HG02763 (cell line): ENCODE results near the gene TJP2.

Experiments
- ATAC-seq: cut with Tn5 transposase; IDR thresholded peaks from one replicate; pipeline ENCODE4 v1.9.1; 2021; ENCODE audit warnings: mild to moderate bottlenecking, moderate library complexity; ENCODE audit not compliant: unreplicated experiment

TJP2 gene

GRCh38 chr9:69173891-69174615 lies at the start of gene TJP2:
Gene TJP2, plus strand, starts transcription at chr9:69174277. Its CDS starts 96 bp downstream, at chr9:69174373.
- ATAC-seq = peak; percentile 50

- ATAC-seq = no peak
These were observed 43.3 kb upstream of the TJP2 start for GRCh38 chr9:69130456-69131441.

GRCh38 chr9:69131682-69132081 lies 42.4 kb upstream of the TJP2 start:
- no peak for ATAC-seq

- ATAC-seq = no peak
These were observed 41.7 kb upstream of the TJP2 start for GRCh38 chr9:69132361-69132760.

- ATAC-seq = no peak
These were observed 39.7 kb upstream of the TJP2 start for GRCh38 chr9:69134412-69134811.

GRCh38 chr9:69136185-69136584 lies 37.9 kb upstream of the TJP2 start:
- ATAC-seq = no peak

GRCh38 chr9:69136779-69137178 lies 37.3 kb upstream of the TJP2 start:
- ATAC-seq = no peak

- ATAC-seq = no peak
These were observed 36.8 kb upstream of the TJP2 start for GRCh38 chr9:69137311-69137710.

GRCh38 chr9:69139596-69139995 lies 34.5 kb upstream of the TJP2 start:
- no peak for ATAC-seq

- no peak for ATAC-seq
These were observed 33.8 kb upstream of the TJP2 start for GRCh38 chr9:69140123-69140735.

- no peak for ATAC-seq
These were observed 32.2 kb upstream of the TJP2 start for GRCh38 chr9:69141851-69142250.

GRCh38 chr9:69143291-69143690 lies 30.8 kb upstream of the TJP2 start:
- no peak for ATAC-seq

- ATAC-seq = no peak
These were observed 28.8 kb upstream of the TJP2 start for GRCh38 chr9:69145144-69145715.

- ATAC-seq = no peak
These were observed 26.8 kb upstream of the TJP2 start for GRCh38 chr9:69147041-69147834.

- ATAC-seq = no peak
These were observed 24.7 kb upstream of the TJP2 start for GRCh38 chr9:69149321-69149807.

- no peak for ATAC-seq
These were observed 22.6 kb upstream of the TJP2 start for GRCh38 chr9:69151506-69151905.

GRCh38 chr9:69153707-69154521 lies 20.2 kb upstream of the TJP2 start:
- ATAC-seq = no peak

GRCh38 chr9:69155341-69156030 lies 18.6 kb upstream of the TJP2 start:
- ATAC-seq = peak; percentile 100
